Loucy (cell line): ENCODE data around the gene EXTL1.

Experiments used
- H2AFZ ChIP-seq: fragments of 200-600 bp; sonication (generic); 2 replicates; pipeline ENCODE4 v1.6.0; 2016; ENCODE audit warnings: antibody characterized with exemption, mild to moderate bottlenecking, low read length, moderate library complexity
- H3F3A ChIP-seq: fragments of 200-600 bp; 2 replicates; pipeline ENCODE4 v1.6.0; 2016; ENCODE audit warnings: antibody characterized with exemption, low read depth, mild to moderate bottlenecking
- H3K27me3 ChIP-seq: fragments of 200-600 bp; sonication (generic); 2 replicates; pipeline ENCODE4 v1.6.1; 2014; ENCODE audit warnings: low read length, mild to moderate bottlenecking; ENCODE audit not compliant: insufficient read depth, poor library complexity, severe bottlenecking
- H3K36me3 ChIP-seq: fragments of 200-600 bp; sonication (generic); 2 replicates; pipeline ENCODE4 v1.6.1; 2016; ENCODE audit warnings: low read length; ENCODE audit not compliant: insufficient read depth
- H3K4me1 ChIP-seq: fragments of 200-600 bp; sonication (generic); 2 replicates; pipeline ENCODE4 v1.5.1; 2014; ENCODE audit warnings: low read length, mild to moderate bottlenecking; ENCODE audit not compliant: insufficient read depth, poor library complexity, severe bottlenecking
- H3K4me2 ChIP-seq: fragments of 200-600 bp; sonication (generic); 2 replicates; pipeline ENCODE4 v1.6.0; 2014; ENCODE audit warnings: antibody characterized with exemption, low read length, low read depth, mild to moderate bottlenecking; ENCODE audit not compliant: poor library complexity, severe bottlenecking
- H3K4me3 ChIP-seq: fragments of 200-600 bp; sonication (generic); 2 replicates; pipeline ENCODE4 v1.5.1; 2014; ENCODE audit warnings: low read length, mild to moderate bottlenecking, mixed read lengths; ENCODE audit not compliant: poor library complexity, severe bottlenecking
- H3K79me2 ChIP-seq: fragments of 200-600 bp; sonication (generic); 2 replicates; pipeline ENCODE4 v1.6.1; 2014; ENCODE audit warnings: low read length; ENCODE audit not compliant: insufficient read depth
- H3K9ac ChIP-seq: fragments of 200-600 bp; sonication (generic); 2 replicates; pipeline ENCODE4 v1.6.0; 2014; ENCODE audit warnings: mild to moderate bottlenecking, low read depth, low read length, moderate library complexity; ENCODE audit not compliant: poor library complexity, severe bottlenecking
- H3K9me2 ChIP-seq: fragments of 200-600 bp; sonication (generic); replicated peaks from 2 replicates; pipeline ENCODE4 v1.6.1; 2016; ENCODE audit warnings: low read depth, low read length, mixed read lengths
- H3K9me3 ChIP-seq: fragments of 200-600 bp; sonication (generic); 2 replicates; pipeline ENCODE4 v1.6.1; 2014; ENCODE audit warnings: mild to moderate bottlenecking, antibody characterized with exemption, low read length, low read depth; ENCODE audit not compliant: insufficient read depth
- H4K20me1 ChIP-seq: fragments of 200-600 bp; sonication (generic); 2 replicates; pipeline ENCODE4 v1.6.0; 2014; ENCODE audit warnings: antibody characterized with exemption, low read length, mild to moderate bottlenecking; ENCODE audit not compliant: insufficient read depth, poor library complexity, severe bottlenecking
- EZH2phosphoT487 ChIP-seq: fragments of 200-600 bp; IDR thresholded peaks from 2 replicates; pipeline ENCODE4 v1.6.1; 2018; ENCODE audit warnings: antibody characterized with exemption, mild to moderate bottlenecking, moderate library complexity, borderline replicate concordance
- TF ChIP-seq, protein P1 (sequence below): fragments of 200-600 bp; sonication (generic); conservative IDR thresholded peaks from 2 replicates; pipeline ENCODE4 v1.5.1; 2014; ENCODE audit warnings: mild to moderate bottlenecking, antibody characterized with exemption, low read length

The EXTL1 gene

DNA sequence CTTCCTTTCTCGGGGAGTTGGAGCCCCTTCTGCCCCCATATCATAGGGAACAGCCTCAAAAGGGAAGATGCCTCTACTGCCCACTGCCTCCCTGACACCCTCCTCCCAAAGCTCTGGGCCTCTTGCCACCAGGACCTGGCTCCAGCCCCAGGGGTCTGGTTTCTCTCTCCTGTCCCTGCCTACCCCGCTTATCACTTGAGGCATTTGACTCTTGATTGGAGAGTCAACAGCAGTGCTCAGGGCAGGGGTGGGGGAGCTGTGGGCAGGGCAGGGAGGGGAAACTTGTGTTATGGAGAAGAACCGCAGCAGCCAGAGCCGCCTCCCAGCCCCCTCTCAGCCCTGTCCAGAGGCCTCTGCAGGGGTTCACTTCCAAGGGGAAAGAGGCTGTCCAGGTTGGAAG lies 45.3 kb downstream of the EXTL1 start:
- H3K4me3 ChIP-seq = no peak overlapping the region
- H3F3A ChIP-seq = 0 out of 2 replicates have a peak, but pooled peaks cover 3% of the 10 kb centered on the region
- H2AFZ ChIP-seq = no peak overlapping the region
- no peaks in the 10 kb centered on the region for H3K9me3 ChIP-seq
- H3K79me2 ChIP-seq = no peaks in the 10 kb centered on the region
- no peak overlapping the region for H3K4me2 ChIP-seq
- no peak overlapping the region for H3K9ac ChIP-seq
- TF ChIP-seq, protein P1, sequence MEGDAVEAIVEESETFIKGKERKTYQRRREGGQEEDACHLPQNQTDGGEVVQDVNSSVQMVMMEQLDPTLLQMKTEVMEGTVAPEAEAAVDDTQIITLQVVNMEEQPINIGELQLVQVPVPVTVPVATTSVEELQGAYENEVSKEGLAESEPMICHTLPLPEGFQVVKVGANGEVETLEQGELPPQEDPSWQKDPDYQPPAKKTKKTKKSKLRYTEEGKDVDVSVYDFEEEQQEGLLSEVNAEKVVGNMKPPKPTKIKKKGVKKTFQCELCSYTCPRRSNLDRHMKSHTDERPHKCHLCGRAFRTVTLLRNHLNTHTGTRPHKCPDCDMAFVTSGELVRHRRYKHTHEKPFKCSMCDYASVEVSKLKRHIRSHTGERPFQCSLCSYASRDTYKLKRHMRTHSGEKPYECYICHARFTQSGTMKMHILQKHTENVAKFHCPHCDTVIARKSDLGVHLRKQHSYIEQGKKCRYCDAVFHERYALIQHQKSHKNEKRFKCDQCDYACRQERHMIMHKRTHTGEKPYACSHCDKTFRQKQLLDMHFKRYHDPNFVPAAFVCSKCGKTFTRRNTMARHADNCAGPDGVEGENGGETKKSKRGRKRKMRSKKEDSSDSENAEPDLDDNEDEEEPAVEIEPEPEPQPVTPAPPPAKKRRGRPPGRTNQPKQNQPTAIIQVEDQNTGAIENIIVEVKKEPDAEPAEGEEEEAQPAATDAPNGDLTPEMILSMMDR = no peak
- no peaks in the 10 kb centered on the region for H4K20me1 ChIP-seq
- H3K4me1 ChIP-seq = peaks cover 20% of the 10 kb centered on the region
- H3K9me2 ChIP-seq = no peaks in the 10 kb centered on the region
- no peaks in the 10 kb centered on the region for H3K27me3 ChIP-seq
- no peaks in the 10 kb centered on the region for H3K36me3 ChIP-seq

DNA sequence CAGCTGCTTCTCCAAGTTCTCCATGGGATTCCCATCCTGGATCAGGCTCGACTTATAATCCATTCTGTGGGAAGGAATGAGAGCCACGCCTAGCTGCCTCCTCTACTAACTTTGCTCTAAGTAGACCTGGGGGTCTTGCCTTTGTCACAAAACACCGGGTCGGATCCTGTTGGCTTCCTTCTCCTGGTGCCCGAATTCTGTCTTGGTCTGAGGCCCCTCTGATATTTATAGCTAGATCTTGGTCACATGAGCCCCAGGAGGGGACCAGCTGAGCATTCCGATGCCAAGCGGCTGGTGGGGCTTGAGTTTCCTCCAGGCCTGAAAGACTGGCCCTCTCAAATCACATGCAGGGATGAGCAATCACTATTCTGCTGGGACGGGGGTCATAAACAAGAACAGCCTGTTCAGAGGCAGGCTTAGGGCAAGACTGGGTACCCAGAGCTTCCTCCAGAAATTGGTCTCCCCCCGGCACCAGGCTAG lies 45.9 kb downstream of the EXTL1 start, which contains the start of gene TRIM63:
Gene TRIM63, minus strand, starts transcription at position 199 of the 480 bp plus-strand sequence. Its CDS starts 136 bp downstream, at position 63.
- H3K4me2 ChIP-seq = no peak within 1 kb of the TSS
- no peaks in the 10 kb centered on the region for H3K36me3 ChIP-seq
- H2AFZ ChIP-seq = no peak within 1 kb of the TSS
- no peaks in the 10 kb centered on the region for H3K9me3 ChIP-seq
- H3K9ac ChIP-seq = no peak within 1 kb of the TSS
- H3F3A ChIP-seq = 0 out of 2 replicates have a peak, but pooled peaks cover 3% of the 10 kb centered on the region
- peaks cover 24% of the 10 kb centered on the region for H3K4me1 ChIP-seq
- no peaks in the 10 kb centered on the region for H3K79me2 ChIP-seq
- H3K4me3 ChIP-seq = no peak within 1 kb of the TSS
- no peaks in the 10 kb centered on the region for H4K20me1 ChIP-seq
- no peaks in the 10 kb centered on the region for H3K27me3 ChIP-seq
- TF ChIP-seq, protein P1 = no peak
- TF ChIP-seq EZH2phosphoT487 = no peak
- no peaks in the 10 kb centered on the region for H3K9me2 ChIP-seq

DNA sequence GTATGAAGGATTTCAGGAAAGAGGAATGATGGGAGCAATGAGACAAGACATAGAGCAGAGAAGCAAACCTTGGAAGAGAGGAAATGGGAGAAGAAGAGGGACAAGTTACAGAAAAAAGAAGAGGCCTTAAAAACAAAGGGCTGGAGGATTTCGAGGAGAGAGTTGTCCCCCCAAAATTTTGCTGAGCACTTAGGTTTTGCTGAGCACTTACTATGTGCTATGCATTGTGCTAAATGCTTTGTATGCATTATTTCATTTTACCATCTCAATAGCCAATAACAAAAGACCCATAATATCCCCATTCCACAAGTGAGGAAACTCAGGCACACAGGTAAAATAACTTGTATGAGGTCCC lies 48.3 kb downstream of the EXTL1 start:
- no peak overlapping the region for H3K9ac ChIP-seq

More for the DNA sequence above, 48.3 kb downstream of the EXTL1 start:
- Histone ChIP-seq H3K9me2 (no peaks in the 10 kb centered on the region), H2AFZ (peak overlapping the region; percentile 42), H3F3A (0 out of 2 replicates have a peak, but pooled peaks cover 3% of the 10 kb centered on the region), H3K4me1 (peaks cover 31% of the 10 kb centered on the region), H4K20me1 (no peaks in the 10 kb centered on the region), H3K79me2 (no peaks in the 10 kb centered on the region), H3K27me3 (no peaks in the 10 kb centered on the region), H3K4me2 (peak overlapping the region; percentile 26), H3K9me3 (no peaks in the 10 kb centered on the region), H3K4me3 (no peak overlapping the region), H3K36me3 (no peaks in the 10 kb centered on the region)
- no peak for TF ChIP-seq EZH2phosphoT487
- TF ChIP-seq, protein P1 = no peak
